NCI-H2029 treated with DMSO at 0.1 percent for 48 hours (cell line): ENCODE results near the gene SAP130.

Experiments
- DNase-seq: peaks from one replicate; lab custom pipeline; 2025; lab: John Stamatoyannopoulos, UW

Gene SAP130

DNA sequence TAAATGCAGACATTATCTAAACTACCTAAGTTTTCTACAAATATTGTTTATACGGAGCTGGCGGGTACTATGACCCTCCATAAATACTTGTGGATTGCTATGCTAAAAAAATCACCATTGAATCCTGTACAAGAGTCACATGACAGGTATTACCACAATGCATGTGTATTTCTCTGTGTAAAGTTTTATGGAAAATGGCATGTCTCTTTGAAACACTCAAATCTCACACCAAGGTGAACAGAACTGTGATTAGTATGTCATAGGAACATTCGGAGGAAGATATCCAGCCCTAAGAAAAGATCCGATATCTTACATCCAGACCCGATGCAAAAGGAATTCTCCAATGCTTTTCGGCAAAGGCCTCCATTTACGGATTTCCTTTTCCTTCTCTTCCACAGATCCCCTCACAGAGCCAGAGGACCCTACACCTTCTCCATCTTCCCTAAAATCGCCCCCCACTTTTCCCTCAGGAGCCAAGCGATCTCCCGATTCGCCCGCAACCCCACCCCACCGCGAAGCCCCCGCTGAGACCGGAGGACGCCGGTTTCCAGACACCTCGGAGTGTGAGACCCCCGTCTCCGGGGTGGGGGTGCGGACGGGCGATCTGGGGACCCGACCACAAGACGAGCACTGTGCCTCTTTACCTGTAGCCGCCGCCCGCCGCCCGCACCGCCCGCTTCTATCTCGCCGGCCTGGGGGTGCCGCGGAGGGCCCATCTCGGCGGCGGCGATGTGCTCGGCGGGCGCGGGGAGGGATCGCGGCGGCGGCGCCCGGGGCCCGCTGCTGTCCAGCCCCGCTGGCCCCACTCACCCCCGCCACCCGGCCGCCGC, 1.2 kb downstream of the SAP130 start:
- DNase-seq = no peak

GRCh38 chr2:128024816-128025215, 3.0 kb downstream of the SAP130 start:
- DNase-seq = no peak

- no peak for DNase-seq
Observed at GRCh38 chr2:128017561-128017960, 10.3 kb downstream of the SAP130 start.

- no peak for DNase-seq
Observed at GRCh38 chr2:128016620-128017019, 11.2 kb downstream of the SAP130 start.

- DNase-seq = no peak
Observed at GRCh38 chr2:128012698-128013097, 15.2 kb downstream of the SAP130 start.

- no peak for DNase-seq
Observed at GRCh38 chr2:128008074-128008672, 19.7 kb downstream of the SAP130 start.

GRCh38 chr2:128004509-128004908, 23.4 kb downstream of the SAP130 start:
- no peak for DNase-seq

DNA sequence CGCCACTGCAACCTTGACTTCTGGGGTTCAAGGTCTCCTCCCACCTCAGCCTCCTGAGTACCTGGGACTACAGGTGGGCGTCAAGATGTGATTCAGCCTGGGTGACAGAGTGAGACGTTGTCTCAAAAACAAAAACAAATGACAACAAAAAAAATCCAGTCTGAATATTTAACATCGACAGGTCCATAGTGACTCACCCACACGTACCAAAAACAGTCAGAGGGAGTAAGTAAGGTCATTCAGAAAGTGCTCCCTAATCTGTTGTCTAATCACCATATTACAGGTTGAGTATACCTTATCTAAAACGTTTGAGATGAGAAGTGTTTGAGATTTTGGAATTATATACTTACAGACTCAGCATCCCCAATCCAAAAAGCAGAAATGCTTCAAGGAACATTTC, 24.4 kb downstream of the SAP130 start:
- DNase-seq = no peak

DNA sequence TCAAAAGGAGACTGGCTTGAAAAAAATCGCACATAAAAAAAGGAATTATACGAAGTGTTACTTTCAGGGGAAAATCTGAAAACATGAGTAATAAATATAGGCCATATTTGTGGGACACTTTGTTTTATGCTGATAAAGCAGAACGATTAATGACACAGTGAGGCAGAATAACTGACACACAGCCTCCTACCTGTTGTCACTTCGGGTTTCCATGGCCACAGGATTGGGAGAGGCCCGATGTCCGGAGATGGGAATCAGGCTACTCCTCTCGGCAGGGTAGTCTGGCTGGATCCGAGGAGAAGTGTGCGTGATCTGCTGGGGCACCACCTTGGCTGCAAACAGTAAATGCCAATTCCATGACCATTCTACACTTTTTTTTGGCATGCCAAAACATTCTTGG, 31.7 kb downstream of the SAP130 start:
- DNase-seq = no peak

GRCh38 chr2:127995725-127996124, 32.1 kb downstream of the SAP130 start:
- no peak for DNase-seq

- no peak for DNase-seq
Observed at GRCh38 chr2:127993659-127994058, 34.2 kb downstream of the SAP130 start.

DNA sequence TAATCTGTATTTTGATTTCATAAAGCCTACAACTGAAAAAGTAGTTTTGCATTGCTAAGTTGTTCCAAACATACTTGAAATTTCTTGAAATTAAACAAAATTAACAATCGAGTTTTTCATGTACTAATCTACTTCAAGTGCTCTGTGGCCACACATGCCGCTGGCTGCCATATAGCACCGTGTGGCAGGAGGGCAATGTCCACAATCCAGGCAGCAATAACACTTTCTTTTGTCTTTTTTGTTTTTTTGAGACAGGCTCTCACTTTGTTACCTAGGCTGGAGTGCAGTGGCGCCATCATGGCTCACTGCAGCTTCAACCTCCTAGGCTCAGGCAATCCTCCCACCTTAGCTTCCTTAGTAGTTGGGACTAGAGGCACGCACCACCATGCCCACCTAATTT, 36.1 kb downstream of the SAP130 start:
- no peak for DNase-seq

DNA sequence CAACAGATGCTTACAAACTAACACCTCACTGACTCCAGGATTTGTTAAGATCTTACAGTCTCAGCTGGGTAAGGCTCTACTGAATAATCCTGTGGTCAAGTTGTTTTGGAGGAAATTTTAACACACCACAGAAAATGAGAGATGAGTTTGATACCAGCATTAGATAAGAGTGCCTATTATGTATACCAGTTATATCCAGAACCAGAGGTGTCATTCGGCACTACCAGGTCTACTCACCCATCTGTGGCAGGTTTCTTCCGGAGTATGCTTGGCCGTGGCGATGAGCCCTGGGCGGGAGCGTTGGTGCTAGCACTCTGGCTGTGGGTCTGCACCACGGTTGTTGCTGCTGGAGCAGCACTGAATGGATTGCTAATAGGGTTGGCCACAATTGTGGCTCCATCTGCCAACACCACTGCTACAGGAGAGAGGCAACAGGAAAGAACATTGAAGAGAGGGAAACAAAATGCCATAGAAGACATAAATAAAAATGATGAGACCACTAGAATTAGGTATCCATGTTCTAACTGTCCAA, 41.2 kb downstream of the SAP130 start:
- no peak for DNase-seq

GRCh38 chr2:127985735-127986134, 42.1 kb downstream of the SAP130 start:
- no peak for DNase-seq

GRCh38 chr2:127985026-127985734, 42.7 kb downstream of the SAP130 start:
- no peak for DNase-seq

- no peak for DNase-seq
Observed at GRCh38 chr2:127984551-127984950, 43.3 kb downstream of the SAP130 start.

GRCh38 chr2:127969446-127969845, 58.4 kb downstream of the SAP130 start:
- no peak for DNase-seq

GRCh38 chr2:127968610-127969339, 59.1 kb downstream of the SAP130 start:
- DNase-seq = no peak

- no peak for DNase-seq
Observed at GRCh38 chr2:127961729-127962128, 66.1 kb downstream of the SAP130 start.

DNA sequence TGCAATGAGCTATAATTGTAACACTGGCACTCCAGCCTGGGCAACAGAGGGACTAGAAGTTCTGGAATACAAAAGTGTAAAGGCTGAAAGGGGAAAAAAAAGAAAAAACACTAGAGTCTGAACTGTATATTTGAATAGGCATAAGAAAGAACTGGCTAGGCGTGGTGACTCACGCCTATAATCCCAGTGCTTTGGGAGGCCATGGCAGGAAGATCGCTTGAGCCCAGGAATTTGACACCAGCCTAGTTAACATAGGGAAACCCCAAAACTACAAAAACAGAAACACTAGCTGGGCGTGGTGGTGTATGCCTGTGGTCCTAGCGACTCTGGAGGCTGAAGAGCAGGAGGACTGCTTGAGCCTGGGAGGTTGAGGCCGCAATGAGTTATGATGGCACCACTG, 70.6 kb downstream of the SAP130 start:
- DNase-seq = no peak

GRCh38 chr2:127954857-127955256, 73.0 kb downstream of the SAP130 start:
- DNase-seq = no peak

DNA sequence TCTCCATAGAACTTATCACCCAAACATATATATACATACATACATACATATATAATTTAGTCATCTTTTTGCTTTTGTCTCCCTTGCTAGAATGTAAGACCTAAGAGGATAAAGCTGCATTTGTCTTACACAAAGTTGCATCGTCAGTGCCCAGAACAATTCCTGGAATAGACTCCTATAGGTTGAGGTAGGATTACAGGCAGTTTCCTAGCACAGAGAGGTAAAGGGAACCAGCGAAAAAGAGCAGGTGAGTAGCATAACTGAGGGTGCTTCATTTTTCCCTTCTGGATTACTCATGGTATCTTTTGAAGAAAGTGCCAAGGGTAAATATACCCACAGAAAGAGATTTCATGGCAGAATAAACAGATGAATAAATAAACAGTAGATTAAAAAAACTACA, 74.0 kb downstream of the SAP130 start:
- DNase-seq = no peak
